Fibroblast of skin of right biceps (primary cell): ENCODE measurements around the gene SCYGR1.

Experiments
- DNase-seq: peaks from one replicate; pipeline ENCODE4 v3.0.0-alpha.2; 2013

Gene SCYGR1

DNA sequence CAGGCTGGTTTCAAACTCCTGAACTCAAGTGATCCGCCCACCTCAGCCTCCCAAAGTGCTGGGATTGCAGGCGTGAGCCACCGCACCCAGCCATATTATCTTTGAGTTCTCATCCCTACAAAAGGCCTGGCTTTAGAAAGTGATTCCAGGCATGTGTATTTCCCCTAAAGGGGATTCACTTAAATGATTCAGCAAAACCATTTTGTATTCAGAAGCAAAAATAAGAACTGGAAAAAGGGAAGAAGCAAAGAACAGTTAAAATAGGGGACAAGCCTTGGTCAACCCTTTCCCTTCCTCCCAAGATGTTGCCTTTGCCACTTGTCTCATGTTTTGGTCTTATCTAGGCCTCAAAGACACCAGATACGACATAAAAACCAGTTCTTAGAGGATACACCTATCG, 19.2 kb downstream of the SCYGR1 start:
- no peak for DNase-seq

DNA sequence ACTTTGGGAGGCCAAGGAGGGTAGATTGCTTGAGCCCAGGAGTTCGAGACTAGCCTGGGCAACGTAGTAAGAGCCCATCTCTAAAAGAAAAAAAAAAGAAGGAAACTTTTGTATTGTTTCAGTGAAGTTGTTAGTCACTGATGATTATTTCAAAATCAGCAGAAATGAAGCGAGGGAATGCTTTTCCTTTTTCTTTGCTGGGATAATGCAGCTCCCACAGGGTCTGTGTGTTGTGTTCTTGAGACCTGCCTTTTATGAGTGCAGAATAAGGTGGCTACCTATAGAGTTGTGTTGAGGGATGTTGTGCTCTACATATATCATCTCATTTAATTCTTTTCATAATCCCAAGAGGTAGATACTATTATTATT, 20.3 kb downstream of the SCYGR1 start:
- DNase-seq = no peak

DNA sequence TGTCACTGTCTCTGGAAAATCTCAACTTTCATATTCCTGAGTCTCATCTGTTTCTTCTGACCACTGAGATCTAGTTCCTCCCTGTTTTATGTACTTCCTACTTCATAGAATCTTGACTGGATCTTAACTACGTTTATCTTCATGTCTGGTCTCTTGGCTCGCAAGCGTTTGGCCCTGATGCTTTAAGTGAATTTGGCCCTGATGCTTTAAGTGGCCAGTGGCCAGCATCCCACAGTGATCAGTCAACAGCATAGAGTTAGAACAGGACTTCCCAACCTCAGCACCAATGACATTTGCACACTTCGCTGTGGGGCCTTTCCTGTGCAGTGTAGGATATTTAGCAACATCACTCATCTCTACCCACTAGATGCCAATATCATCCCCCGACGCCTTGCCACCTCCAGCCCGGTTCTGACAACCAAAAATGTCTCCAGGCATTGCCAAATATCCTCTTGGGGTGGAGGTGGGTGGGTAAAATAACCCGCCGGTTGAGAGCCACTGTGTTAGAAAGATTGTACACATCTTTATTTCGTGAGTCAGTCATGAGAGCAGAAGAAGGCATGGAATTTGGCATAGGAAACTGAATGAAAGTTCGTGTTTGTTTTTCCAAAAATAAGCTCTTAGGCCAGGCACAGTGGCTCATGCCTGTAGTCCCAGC, 20.9 kb downstream of the SCYGR1 start:
- DNase-seq = peak; percentile 76

DNA sequence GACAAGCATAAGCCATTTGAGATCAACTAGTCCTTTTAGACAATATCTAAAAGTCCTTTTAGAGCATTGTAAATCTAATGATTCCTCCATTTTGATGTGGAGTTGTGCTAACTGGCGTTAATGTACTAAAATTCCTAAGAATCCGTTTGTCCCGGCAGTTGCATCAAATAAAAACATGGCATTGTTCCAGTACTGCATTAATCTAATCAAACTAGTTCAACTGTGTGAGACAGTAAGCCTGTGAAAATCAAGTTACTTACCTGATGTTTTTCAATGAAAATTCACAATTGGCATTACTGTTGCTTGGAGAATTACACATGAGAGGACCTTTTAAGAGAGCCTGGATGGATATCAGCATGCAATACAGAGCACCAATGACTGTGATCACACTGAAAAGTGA, 21.9 kb downstream of the SCYGR1 start:
- DNase-seq = no peak

DNA sequence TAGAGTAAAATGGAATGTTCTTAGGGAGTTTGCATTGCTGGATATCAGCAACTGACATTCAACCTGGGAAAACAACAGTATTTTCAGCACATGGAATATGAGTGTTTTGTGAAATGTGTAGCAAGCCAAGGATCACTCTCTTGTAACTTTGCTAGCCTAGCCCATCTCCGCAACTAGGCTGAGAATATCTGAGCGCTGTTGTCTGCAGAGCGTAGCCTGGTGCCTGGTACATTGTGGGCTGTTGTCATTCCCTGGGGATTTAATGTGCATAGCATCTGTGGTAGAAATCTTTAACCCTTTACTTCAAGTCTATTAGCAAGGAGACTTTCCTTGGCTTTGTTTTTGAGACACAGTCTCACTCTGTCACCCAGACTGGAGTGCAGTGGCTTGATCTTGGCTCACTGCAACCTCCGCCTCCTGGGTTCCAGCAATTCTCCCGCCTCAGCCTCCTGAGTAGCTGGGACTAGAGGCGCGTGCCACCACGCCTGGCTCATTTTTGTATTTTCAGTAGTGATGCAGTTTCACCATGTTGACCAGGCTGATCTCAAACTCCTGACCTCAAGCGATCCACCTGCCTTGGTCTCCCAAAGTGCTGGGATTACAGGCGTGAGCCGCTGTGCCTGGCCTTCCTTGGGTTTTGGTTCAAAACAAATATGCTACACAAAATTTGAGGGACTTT, 23.0 kb downstream of the SCYGR1 start:
- DNase-seq = peak; percentile 43

DNA sequence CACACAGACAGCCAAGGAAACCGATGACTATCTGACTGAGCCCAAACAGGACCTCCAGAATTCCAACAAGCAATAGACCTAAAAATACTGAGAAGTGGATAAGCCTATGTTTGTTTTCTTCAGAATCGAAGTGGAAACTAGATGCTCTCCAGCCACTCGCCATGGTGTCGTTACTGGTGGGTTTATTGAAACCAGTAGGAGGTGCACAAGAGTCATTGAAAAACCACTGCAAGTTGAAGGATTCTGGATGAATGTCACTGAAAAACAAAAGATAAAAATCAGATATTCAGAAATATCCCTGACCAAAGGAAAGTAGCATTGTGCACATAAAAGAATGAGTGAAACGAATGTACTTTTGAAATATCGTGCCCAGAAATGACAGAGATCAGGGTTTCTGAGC, 24.0 kb downstream of the SCYGR1 start:
- DNase-seq = no peak

DNA sequence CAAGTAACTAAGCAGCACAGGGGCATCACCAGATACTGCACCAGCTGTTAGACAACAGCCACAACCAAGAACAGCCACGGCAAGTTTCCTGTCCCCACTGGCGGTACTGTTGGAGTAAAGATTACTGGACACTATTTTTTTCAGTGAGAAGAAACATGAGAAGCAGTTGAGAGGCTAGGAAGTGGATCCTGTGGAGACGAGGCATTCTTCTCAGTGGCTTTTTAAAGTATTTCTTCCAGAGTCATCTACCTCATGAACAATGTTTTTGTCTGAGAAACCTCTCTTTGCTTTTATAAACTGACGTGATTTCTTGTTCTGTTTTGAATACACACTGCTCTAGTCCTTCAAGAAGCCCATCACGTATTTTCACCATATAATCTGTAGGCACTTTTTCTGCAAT, 27.4 kb downstream of the SCYGR1 start:
- DNase-seq = no peak

GRCh38 chr2:227351639-227352038, 36.1 kb downstream of the SCYGR1 start:
- no peak for DNase-seq

GRCh38 chr2:227349989-227350612, 37.6 kb downstream of the SCYGR1 start:
- DNase-seq = no peak

GRCh38 chr2:227348324-227348723, 39.4 kb downstream of the SCYGR1 start:
- no peak for DNase-seq

GRCh38 chr2:227347117-227347516, 40.6 kb downstream of the SCYGR1 start:
- DNase-seq = no peak

DNA sequence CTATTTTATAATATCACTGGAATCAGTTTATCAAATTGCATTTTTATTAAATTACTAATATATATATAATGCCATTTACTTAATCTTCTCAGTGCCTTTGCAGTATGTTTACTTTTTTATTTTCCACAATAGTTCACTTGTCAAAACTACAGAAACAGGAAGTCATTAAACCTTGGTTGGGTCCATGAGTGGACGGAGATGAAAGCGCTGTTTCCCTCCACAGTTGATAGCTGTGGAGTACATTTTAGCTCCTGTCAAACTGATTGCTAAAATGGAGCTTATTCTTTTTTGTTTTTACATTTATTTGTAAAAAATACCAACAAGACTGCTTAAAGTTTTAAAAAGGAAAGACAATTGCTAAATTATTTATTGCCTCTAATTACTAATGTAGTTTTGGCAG, 43.5 kb downstream of the SCYGR1 start:
- DNase-seq = no peak

DNA sequence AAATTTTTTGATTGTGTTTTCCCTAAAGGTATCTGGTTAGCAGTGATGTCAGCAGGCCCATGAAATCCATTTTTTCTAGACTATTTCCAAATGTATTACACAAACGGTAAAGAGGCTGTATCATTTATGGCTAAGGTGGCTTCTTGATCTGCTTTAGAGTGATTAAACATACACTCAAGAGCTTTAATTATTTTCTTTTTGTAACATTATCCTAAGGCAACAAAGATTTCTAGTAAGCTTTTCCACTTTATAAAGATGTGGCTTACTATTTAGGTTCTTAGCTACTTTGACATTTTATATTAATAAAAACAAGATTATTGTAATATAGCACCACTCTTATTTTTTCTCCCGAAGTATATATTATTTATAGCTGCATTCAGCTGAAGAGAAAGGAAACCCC, 46.2 kb downstream of the SCYGR1 start:
- no peak for DNase-seq

DNA sequence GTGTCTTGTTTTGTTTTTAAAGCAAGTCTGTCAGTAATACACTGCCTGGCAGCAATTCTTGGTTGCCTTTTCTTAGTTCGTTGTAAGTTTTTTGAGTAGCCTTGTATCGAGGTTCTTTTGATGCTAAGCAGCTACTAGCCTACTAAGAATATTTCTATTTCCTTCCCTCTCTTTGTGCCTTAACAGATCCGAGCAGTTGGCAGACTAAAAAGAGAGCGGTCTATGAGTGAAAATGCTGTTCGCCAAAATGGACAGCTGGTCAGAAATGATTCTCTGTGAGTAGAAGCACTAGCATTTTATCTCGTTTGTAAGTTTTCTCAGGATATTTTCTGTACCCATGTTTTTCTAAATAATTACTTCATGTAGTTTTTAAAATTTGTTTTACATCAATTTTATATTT, 47.6 kb downstream of the SCYGR1 start:
- no peak for DNase-seq

DNA sequence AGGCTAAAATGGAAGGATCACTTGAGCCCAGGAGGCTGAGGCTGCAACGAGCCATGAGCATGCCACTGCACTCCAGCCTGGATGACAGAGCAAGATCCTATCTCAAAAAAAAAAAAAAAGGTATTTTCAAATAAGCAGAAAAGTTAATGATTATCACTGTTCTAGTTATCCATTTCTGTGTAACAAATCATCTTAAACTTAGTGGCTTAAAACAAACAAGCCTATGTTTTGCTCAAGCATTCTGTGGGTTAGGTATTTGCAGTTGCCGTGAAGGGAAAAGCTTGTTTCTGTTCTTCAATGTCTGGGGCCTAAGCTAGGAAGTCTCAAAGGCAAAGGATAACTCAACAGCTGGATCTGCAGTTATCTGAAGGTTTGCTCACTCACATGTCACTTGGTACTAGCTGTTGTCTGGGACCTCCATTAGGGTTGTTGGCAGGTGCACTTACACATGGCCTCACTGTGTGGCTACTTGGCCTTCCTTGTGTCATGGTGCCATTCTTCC, 48.6 kb downstream of the SCYGR1 start:
- DNase-seq = no peak
